ENCODE measurements around the gene PLEKHG3.

DNA sequence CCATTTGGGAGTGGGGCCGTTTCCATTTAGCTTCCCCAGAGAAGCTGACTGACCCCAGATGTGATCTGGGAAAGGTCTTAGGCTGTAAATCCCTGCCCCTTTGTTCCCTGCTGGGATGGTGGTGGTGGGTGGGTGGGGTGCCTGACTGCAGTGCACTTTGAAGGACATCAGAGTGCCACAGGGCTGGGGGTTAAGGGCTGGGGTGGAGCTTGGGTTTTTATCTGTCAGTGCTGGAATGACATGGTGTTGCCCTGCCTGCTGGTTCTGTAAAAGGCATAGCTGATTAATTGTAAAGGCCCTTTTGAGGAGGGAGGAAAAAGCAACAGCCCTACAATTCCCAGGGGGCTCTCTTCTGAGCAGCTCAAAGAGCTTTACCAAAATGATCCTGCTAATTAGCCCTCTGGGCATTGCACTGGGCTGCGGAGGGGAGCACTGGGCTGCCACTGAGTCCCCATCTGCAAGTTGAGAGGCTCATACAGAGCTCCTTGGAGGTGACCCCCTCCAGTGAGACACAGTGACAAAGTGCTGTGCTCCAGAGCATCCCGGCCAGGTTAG, 21.1 kb downstream of the PLEKHG3 start:
- TF ChIP-seq, protein P1, sequence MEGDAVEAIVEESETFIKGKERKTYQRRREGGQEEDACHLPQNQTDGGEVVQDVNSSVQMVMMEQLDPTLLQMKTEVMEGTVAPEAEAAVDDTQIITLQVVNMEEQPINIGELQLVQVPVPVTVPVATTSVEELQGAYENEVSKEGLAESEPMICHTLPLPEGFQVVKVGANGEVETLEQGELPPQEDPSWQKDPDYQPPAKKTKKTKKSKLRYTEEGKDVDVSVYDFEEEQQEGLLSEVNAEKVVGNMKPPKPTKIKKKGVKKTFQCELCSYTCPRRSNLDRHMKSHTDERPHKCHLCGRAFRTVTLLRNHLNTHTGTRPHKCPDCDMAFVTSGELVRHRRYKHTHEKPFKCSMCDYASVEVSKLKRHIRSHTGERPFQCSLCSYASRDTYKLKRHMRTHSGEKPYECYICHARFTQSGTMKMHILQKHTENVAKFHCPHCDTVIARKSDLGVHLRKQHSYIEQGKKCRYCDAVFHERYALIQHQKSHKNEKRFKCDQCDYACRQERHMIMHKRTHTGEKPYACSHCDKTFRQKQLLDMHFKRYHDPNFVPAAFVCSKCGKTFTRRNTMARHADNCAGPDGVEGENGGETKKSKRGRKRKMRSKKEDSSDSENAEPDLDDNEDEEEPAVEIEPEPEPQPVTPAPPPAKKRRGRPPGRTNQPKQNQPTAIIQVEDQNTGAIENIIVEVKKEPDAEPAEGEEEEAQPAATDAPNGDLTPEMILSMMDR (IDR thresholded peaks at IDR 0.05), result no peak
- TF ChIP-seq POLR2A (IDR thresholded peaks at IDR 0.05) (no peak), EP300 (IDR thresholded peaks at IDR 0.05) (no peak)
